C1 segment of cervical spinal cord (tissue), 14 donors: ENCODE data around the gene SEC24B.
"Not testable (repeated sequence)": the region's sequence is repeated elsewhere in the genome, so short reads cannot be mapped to it uniquely, and the experiment has no call there.

Experiments
- DNase-seq, 14 donors: peaks; one replicate each; lab custom pipeline; 2025; lab: John Stamatoyannopoulos, UW

The SEC24B gene

DNA sequence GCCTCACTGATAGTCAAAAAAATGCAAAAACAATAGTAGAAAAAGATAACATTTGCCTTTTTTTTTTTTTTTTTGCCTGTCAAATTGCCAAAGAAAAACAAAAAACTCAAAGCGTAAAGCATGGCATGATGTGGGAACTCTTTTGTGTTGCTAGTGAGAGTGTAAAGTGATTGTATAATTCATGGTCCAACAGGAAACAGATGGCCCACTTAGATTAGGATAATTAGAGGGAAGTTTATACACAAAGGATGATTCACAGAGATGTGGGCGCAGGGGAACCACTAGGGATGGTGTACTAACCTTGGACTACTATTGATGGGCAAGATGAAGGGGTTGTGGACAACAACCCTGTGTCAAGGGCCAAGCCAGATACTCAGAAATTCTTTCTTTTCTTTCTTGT, 142.8 kb downstream of the SEC24B start:
- no peak for DNase-seq

DNA sequence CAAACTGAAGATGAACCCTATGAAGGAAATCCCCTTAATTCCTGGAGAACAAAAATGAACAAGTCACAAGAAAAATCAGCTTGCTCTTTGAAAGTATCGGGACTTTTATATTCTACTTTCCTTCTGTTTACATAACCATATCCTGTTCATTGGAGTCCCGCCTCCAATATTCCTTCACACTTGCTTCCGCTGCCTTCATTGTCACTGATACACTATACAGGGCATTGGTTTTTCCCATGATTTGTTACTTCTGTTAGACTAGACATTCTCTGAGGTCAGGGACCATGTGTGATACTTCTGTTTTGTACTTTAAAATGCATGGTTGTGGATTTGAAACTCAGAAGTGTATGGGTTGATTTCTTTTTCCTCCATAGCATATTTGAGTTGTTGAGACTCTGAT, 145.2 kb downstream of the SEC24B start:
- DNase-seq: no peak

DNA sequence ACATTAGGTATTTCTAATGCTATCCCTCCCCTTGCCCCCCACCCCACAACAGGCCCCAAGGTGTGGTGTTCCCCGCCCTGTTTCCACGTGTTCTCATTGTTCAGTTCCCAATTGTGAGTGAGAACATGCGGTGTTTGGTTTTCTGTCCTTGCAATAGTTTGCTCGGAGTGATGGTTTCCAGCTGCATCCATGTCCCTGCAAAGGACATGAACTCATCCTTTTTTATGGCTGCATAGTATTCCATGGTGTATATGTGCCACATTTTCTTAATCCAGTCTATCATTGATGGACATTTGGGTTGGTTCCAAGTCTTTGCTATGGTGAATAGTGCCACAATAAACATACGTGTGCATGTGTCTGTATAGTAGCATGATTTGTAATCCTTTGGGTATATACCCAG, 146.4 kb downstream of the SEC24B start:
- DNase-seq: not testable (repeated sequence)

DNA sequence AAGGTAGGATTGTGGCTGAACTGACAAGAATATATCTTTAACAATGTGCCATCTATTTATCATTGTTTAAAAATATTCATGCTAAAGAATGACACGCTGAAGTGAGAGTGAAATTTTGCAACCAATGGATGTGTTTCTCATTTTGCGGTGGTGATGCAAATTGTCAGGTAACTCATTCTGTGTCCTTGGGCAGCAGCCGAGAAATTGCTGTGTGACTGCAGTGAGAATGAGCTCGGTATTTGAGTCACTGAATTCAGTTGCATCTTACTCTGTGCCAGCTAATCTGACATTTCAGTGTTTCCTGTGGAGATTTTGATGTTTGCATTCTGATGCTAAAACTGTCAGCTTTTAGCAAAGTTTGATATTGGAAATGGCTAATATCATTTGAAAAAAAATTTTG, 154.6 kb downstream of the SEC24B start:
- no peak for DNase-seq

DNA sequence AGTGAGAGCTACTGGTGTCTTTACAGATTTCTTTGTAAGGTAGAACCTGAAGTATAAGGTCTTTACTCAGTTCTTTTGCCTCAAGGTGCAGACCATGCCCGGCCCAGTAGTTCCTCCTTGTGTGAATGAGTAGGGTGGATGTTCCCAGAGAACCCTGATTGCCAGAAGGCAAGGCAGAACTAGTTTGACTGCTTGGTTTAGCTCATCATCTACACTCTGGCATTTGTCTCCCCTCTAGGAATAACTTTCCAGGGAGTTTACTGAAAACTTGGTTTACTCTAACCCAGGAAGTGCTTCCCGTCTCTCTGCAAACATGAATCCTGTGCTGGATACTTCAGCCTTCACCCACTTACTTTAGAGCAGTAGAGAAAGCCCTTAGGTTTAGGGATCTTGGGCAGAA, 155.5 kb downstream of the SEC24B start:
- no peak for DNase-seq

DNA sequence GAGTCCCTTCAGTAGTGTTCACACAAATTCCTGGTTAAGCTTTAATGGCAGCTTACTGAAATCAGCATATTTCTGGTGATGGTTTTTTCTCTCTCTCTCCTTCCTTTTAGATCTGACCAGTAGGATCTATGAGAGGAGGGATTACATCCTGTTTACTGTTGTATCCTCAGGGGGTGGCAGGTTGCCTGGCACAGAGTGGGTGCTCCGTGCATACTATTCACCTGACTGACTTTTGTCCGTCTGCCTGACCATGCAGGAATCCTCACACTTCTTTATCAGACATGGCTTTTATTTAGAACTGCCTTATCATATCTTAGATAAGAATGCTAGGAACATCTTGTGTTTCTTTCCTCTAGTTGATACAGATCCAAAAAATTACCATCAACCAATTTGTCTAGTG, 156.0 kb downstream of the SEC24B start:
- DNase-seq: no peak
